Keratinocyte (primary cell): ENCODE data around the gene TUT4. TPM values are rescaled to one million over a fixed set of nuclear protein-coding genes. Genes with fewer than 3 reads are reported as not detected.

Experiments used
- DNase-seq: peaks from one replicate; pipeline ENCODE4 v3.0.0-alpha.2; 2011; ENCODE audit warnings: low read depth, missing footprints, low spot score
- FAIRE-seq: peaks from 2 replicates; lab custom pipeline; 2011; peaks lifted over from hg19 to GRCh38; lab: Jason Lieb, UNC
- H2AFZ ChIP-seq: 2 replicates; pipeline ENCODE4 v1.6.0; 2012; ENCODE audit warnings: low read length, control low read depth, inconsistent platforms; ENCODE audit not compliant: control insufficient read depth
- H3K27ac ChIP-seq: 2 replicates; pipeline ENCODE4 v1.5.1; 2011; ENCODE audit warnings: low read length; ENCODE audit not compliant: control insufficient read depth, insufficient read depth
- H3K27me3 ChIP-seq: 3 replicates; pipeline ENCODE4 v1.6.0; 2011; ENCODE audit warnings: low read length; ENCODE audit not compliant: control insufficient read depth, insufficient read depth; ENCODE audit errors: extremely low read depth
- H3K36me3 ChIP-seq, 2 experiments: 2 replicates in 1 of 2; 3 replicates in 1 of 2; pipeline ENCODE4 v1.5.1; 2011; ENCODE audit warnings: low read length in 2 of 2, mild to moderate bottlenecking in 1 of 2; ENCODE audit not compliant: control insufficient read depth in 2 of 2, insufficient read depth in 2 of 2; ENCODE audit errors: extremely low read depth in 1 of 2
- H3K4me1 ChIP-seq: 3 replicates; pipeline ENCODE4 v1.5.1; 2011; ENCODE audit warnings: low read length; ENCODE audit not compliant: control insufficient read depth, insufficient read depth; ENCODE audit errors: extremely low read depth
- H3K4me2 ChIP-seq: 3 replicates; pipeline ENCODE4 v1.6.0; 2011; ENCODE audit warnings: low read depth, low read length; ENCODE audit not compliant: control insufficient read depth, insufficient read depth; ENCODE audit errors: extremely low read depth
- H3K4me3 ChIP-seq, 3 experiments: fragments of 200-600 bp in 1 of 3; sonication (generic) in 1 of 3; 2 replicates in 2 of 3; 3 replicates in 1 of 3; pipeline ENCODE4 v1.5.1; 2011 to 2016; ENCODE audit warnings: low read length in 3 of 3, mild to moderate bottlenecking in 3 of 3, control low read depth in 2 of 3, inconsistent platforms in 1 of 3, low read depth in 1 of 3, mixed read lengths in 1 of 3, mixed run types in 1 of 3, moderate library complexity in 1 of 3; ENCODE audit not compliant: control insufficient read depth in 2 of 3, insufficient read depth in 2 of 3; ENCODE audit errors: extremely low read depth in 1 of 3
- H3K79me2 ChIP-seq: 2 replicates; pipeline ENCODE4 v1.6.0; 2012; ENCODE audit warnings: low read length; ENCODE audit not compliant: control insufficient read depth, insufficient read depth
- H3K9ac ChIP-seq: 3 replicates; pipeline ENCODE4 v1.6.0; 2011; ENCODE audit warnings: low read length; ENCODE audit not compliant: control insufficient read depth, insufficient read depth; ENCODE audit errors: extremely low read depth
- H3K9me1 ChIP-seq: 3 replicates; pipeline ENCODE4 v1.6.0; 2011; ENCODE audit warnings: low read length; ENCODE audit not compliant: control insufficient read depth, insufficient read depth; ENCODE audit errors: extremely low read depth
- H3K9me3 ChIP-seq: 2 replicates; pipeline ENCODE4 v1.5.1; 2012; ENCODE audit warnings: low read depth, low read length; ENCODE audit not compliant: control insufficient read depth
- H4K20me1 ChIP-seq: 3 replicates; pipeline ENCODE4 v1.6.0; 2011; ENCODE audit warnings: low read length; ENCODE audit not compliant: control insufficient read depth, insufficient read depth; ENCODE audit errors: extremely low read depth
- EZH2 ChIP-seq: IDR thresholded peaks from one replicate; pipeline ENCODE4 v1.6.1; 2012; ENCODE audit warnings: inconsistent platforms, mild to moderate bottlenecking, low read length, moderate library complexity
- dilution Hi-C: fragments of 300-500 bp; cut with MboI; formaldehyde crosslinking; loops from one replicate; pipeline ENCODE4 v1.7.0; 2020; ENCODE audit warnings: low sequenced_read_pairs; ENCODE audit not compliant: extremely low pct_ligation_motif_present
- polyA plus RNA-seq, 5 experiments: library from polyadenylated mRNA; depleted of rRNA in 3 of 5; stranded (reverse) in 3 of 5; stranded (forward) in 1 of 5; unstranded in 1 of 5; fragments of >200 nt; gene quantifications; 1 replicate in 1 of 5; 2 replicates in 3 of 5; 3 replicates in 1 of 5; pipeline versions ENCODE4 v1.2.1 to v1.2.3, GENCODE V29; 2011 to 2012; ENCODE audit warnings: missing spikeins in 2 of 5, low read depth in 1 of 5, low replicate concordance in 1 of 5
- TF ChIP-seq, protein P1 (sequence below), 3 experiments: IDR thresholded peaks in 1 of 3; conservative IDR thresholded peaks in 1 of 3; optimal IDR thresholded peaks in 1 of 3; 2 replicates in 2 of 3; 3 replicates in 1 of 3; pipeline versions ENCODE3 to v1.5.1; 2011; ENCODE audit warnings: low read length in 3 of 3, mild to moderate bottlenecking in 3 of 3, moderate library complexity in 2 of 3, control low read depth in 1 of 3, inconsistent platforms in 1 of 3; ENCODE audit not compliant: insufficient read depth in 2 of 3; ENCODE audit errors: extremely low read depth in 1 of 3

TUT4 gene
- polyA plus RNA-seq, 1 donor (not counting 4 experiments of a cell fraction or from before 2014, with no cell fraction given) = 27.5 TPM

DNA sequence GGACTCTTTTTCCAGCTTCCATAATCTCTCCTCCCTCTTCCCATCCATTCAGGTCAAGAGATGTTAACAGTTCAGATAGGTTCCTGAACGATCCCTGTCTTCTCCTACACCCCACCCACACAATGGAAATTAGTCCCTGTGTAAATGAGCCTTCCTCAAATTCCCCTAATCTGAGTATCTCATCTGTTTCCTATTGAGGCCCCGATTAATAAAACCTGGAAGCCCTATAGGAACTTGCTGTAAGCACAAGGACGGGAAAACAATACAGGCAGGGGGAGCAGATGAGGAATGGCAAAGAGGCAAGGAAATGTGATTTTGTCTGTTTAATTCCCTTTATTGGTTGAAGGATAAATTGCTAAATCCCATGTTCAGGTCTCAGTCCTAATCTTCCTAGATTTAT, 42.2 kb upstream of the TUT4 start:
- no peak overlapping the region for H3K9ac ChIP-seq
- H3K4me3 ChIP-seq = no peak overlapping the region
- FAIRE-seq (no peak), DNase-seq (no peak)
- no peaks in the 10 kb centered on the region for H3K4me1 ChIP-seq
- dilution Hi-C loops = no loop called here
- no peaks in the 10 kb centered on the region for H3K27me3 ChIP-seq
- H3K36me3 ChIP-seq = no peaks in the 10 kb centered on the region
- no peak for TF ChIP-seq EZH2
- TF ChIP-seq, protein P1, sequence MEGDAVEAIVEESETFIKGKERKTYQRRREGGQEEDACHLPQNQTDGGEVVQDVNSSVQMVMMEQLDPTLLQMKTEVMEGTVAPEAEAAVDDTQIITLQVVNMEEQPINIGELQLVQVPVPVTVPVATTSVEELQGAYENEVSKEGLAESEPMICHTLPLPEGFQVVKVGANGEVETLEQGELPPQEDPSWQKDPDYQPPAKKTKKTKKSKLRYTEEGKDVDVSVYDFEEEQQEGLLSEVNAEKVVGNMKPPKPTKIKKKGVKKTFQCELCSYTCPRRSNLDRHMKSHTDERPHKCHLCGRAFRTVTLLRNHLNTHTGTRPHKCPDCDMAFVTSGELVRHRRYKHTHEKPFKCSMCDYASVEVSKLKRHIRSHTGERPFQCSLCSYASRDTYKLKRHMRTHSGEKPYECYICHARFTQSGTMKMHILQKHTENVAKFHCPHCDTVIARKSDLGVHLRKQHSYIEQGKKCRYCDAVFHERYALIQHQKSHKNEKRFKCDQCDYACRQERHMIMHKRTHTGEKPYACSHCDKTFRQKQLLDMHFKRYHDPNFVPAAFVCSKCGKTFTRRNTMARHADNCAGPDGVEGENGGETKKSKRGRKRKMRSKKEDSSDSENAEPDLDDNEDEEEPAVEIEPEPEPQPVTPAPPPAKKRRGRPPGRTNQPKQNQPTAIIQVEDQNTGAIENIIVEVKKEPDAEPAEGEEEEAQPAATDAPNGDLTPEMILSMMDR (optimal IDR thresholded peaks at IDR 0.05 in 1 of 3, IDR thresholded peaks at IDR 0.05 in 1 of 3, conservative IDR thresholded peaks at IDR 0.05 in 1 of 3; ENCODE audit: extremely low read depth in 1 of 3, insufficient read depth in 2 of 3, low read length in 3 of 3) = no peak
- no peak overlapping the region for H2AFZ ChIP-seq
- H3K4me2 ChIP-seq = no peak overlapping the region
- H3K9me1 ChIP-seq = no peaks in the 10 kb centered on the region
- H4K20me1 ChIP-seq = no peaks in the 10 kb centered on the region
- no peaks in the 10 kb centered on the region for H3K79me2 ChIP-seq
- H3K27ac ChIP-seq = no peak overlapping the region
- H3K9me3 ChIP-seq = no peaks in the 10 kb centered on the region

DNA sequence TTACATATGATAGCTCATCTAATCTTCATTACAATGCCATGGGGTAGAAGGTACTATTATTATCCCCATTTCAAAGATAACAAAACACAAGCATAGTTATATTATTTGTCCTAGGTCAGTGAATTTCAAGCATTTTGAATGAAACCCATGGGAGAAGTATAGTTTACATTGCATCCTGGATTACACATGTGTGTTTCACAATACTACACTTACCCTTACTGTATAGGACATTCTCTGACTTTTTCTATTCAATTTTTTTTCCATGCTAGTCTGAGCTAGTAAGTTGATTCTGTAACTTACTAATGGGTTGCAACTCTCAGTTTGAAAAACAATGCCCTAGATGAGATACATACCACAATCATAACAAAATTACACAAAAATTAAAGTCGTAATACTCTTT, 40.6 kb upstream of the TUT4 start:
- Histone ChIP-seq H3K27me3 (no peaks in the 10 kb centered on the region), H3K9ac (no peak overlapping the region), H3K36me3 (no peaks in the 10 kb centered on the region), H3K9me3 (no peaks in the 10 kb centered on the region), H3K4me3 (no peak overlapping the region), H3K4me2 (no peak overlapping the region), H4K20me1 (no peaks in the 10 kb centered on the region), H3K27ac (no peak overlapping the region), H3K9me1 (no peaks in the 10 kb centered on the region), H2AFZ (no peak overlapping the region), H3K79me2 (no peaks in the 10 kb centered on the region), H3K4me1 (no peaks in the 10 kb centered on the region)
- dilution Hi-C loops = no loop called here
- TF ChIP-seq EZH2 = no peak
- TF ChIP-seq, protein P1 (optimal IDR thresholded peaks at IDR 0.05 in 1 of 3, IDR thresholded peaks at IDR 0.05 in 1 of 3, conservative IDR thresholded peaks at IDR 0.05 in 1 of 3; ENCODE audit: extremely low read depth in 1 of 3, insufficient read depth in 2 of 3, low read length in 3 of 3) = no peak
- FAIRE-seq (no peak), DNase-seq (no peak)
